Measurements from ENCODE around the gene PPIL6. TPM values are rescaled to one million over a fixed set of nuclear protein-coding genes. Genes with fewer than 3 reads are reported as not detected.
"Not testable (repeated sequence)": the region's sequence is repeated elsewhere in the genome, so short reads cannot be mapped to it uniquely, and the experiment has no call there.

Gene PPIL6
- total RNA-seq, 1 donor from 2014 or later: 0.60 TPM

- DNase-seq (ENCODE audit: low read depth in 2 of 2): no peak
Measured at GRCh38 chr6:109396046-109396718, 44.2 kb downstream of the PPIL6 start.

DNA sequence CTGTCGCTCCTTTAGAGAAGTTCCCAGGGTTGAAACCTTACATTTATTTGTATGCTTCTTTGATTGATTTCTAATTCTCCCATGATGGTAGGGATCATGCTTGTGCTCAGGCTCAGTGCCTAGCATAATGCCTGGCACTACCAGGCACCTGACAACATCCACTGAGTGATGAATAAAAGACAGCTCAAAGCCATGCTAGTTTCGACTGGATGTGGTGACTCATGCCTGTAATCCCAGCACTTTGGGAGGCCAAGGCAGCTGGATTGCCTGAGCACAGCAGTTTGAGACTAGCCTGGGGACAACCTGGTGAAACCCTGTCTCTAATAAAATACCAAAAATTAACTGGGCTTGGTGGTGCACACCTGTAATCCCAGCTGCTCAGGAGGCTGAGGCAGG is 46.5 kb downstream of the PPIL6 start:
- peak in 1 of 2 donors; percentile 34 for DNase-seq (ENCODE audit: low read depth in 2 of 2)

DNA sequence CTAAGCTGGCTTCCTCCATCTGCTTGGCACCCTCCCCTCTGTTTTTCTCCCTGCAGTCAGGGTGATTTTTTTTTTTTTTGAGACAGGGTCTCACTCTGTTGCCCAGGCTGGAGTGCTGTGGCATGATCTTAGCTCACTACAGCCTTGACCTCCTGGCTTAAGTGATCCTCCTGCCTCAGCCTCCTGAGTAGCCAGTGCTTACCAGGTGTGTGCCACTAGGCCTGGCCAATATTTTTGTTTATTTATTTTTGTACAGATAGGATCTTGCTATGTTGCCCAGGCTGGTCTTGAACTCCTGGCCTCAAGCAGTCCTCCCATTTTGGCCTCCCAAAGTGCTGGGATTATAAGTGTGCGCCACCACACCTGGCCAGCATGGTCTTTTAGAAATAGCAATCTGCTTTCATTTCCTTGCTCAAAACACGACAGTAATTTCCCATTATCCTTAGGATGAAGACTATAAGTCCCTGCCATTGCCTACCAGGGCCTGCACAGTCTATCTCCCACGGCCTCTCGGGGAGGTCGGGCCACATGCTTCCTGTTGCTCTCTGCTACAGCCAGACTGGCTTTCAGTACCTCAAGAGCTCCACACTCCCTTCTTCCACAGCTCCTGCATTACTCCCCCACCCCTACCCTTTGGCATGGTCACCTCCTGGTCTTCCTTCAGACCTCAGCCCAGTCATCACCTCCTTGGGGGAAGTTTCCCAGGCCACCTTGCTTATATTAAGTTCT is 47.1 kb downstream of the PPIL6 start:
- DNase-seq (ENCODE audit: low read depth in 2 of 2): peak; percentile 32 to 42

DNA sequence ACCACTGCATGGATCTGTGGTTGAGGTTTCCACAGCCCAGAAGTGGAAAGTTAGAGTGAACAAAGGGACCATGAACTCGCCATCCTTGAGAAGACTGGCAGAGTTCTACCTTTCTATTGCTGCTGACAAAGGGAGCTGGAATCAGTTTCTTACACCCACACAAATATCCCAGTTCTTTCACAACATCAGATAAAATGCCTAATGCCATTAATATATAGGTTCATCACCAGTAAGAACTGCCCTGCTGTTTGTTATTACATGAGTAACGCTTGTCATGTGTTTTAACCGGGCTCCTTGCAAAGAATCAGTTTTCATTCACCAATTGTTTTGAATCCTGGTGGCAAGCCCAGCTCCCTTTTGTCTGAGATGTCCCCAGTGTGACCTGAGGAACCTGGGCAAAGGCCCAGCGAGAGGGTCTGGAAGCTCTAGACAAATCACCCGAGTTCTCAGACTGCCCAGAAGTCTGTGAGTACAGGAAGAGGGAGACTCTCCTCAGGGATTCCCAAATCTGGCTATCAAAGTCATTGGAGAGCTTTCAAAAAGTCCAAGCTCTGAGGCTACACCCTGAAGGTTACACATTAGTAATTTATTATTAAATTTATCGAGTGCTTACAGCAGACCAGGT is 50.7 kb downstream of the PPIL6 start:
- no peak for DNase-seq (ENCODE audit: low read depth in 2 of 2)

- no peak for DNase-seq (ENCODE audit: low read depth in 2 of 2)
Measured at GRCh38 chr6:109388265-109388664, 52.2 kb downstream of the PPIL6 start.

GRCh38 chr6:109383438-109383940 is 56.9 kb downstream of the PPIL6 start:
- no peak for DNase-seq (ENCODE audit: low read depth in 2 of 2)

GRCh38 chr6:109382576-109383437 is 57.6 kb downstream of the PPIL6 start:
- DNase-seq (ENCODE audit: low read depth in 2 of 2): peak; percentile 95

- DNase-seq (ENCODE audit: low read depth in 2 of 2): peak; percentile 95 to 96
Measured at GRCh38 chr6:109381747-109382575, 58.5 kb downstream of the PPIL6 start, which contains the start of gene CD164. Gene CD164 (minus strand): TSS chr6:109382467. CDS start chr6:109382378, 89 bp downstream.

DNA sequence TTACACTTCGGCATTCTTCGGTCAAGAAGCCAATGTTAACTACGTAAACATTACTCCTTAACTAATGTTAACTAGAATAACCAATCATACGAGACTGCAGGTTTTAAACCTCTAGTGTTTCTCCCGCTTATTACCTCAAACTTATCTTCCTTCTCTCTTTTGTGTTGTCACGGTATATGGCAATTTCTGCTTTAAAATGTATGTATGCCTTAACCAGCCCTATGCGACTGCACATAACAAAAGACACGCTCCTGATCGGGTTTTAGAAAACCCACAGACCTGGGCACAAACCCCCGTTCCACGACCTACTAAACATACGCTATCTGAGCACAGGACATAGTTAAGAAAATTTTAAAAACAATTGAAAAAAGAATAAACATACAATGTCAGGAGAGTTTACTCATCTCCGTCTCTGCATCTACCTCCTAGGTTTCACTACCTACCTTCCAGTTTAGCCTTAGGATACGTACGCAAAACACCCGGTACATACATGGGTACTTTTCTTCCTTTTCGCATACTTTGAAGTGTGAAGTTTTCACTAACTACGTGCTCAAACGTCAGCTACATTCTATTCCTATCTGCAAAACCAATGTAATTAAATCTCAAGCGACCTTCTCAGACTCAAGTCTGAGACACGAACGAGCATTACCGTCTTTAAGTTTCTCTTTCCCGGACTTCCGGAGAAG is 59.2 kb downstream of the PPIL6 start:
- DNase-seq (ENCODE audit: low read depth in 2 of 2): peak; percentile 11 to 17

- peak in 1 of 2 donors; percentile 12 for DNase-seq (ENCODE audit: low read depth in 2 of 2)
Measured at GRCh38 chr6:109379711-109380110, 60.7 kb downstream of the PPIL6 start.

- DNase-seq (ENCODE audit: low read depth in 2 of 2): no peak
Measured at GRCh38 chr6:109377717-109378116, 62.7 kb downstream of the PPIL6 start.

- no peak for DNase-seq (ENCODE audit: low read depth in 2 of 2)
Measured at GRCh38 chr6:109374326-109374892, 66.0 kb downstream of the PPIL6 start.

DNA sequence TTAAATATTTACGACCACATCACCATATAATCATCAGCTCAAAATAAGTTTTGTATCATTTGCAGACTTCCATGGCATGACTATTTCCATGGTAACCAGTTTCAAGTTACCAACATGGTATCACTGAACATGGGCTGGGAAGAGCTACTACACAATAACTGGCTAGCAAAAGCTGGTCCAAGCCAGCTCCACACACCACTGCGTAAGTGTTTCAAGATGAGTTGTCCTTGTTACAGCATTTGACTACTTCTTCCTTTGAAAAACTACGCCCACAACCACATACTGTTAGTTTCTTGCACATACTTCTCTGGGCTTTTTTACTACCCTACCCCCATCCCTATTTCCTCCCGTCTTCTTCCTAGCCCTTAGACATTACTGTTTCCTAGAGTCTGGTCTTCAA is 66.7 kb downstream of the PPIL6 start:
- no peak for DNase-seq (ENCODE audit: low read depth in 2 of 2)

- DNase-seq (ENCODE audit: low read depth in 2 of 2): no peak
Measured at GRCh38 chr6:109373331-109373730, 67.1 kb downstream of the PPIL6 start.

DNA sequence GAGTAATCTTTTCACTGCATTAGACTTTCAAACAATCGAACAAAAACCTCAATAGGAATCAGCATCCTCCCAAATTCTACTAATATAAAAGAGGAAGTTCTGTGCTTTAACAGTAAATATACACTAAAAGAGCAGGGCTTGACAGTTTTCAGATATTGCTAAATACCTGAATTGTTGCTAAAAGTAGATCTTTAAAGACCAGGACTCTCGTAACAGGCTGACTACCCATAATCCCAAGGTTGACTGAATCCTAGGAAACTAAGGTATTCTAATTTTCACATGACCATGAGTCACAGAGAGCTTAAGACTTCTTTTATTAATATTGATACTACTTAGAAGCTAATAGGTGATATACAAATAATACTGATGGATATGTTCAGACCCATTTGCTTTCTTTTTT is 68.3 kb downstream of the PPIL6 start:
- DNase-seq (ENCODE audit: low read depth in 2 of 2): peak in 1 of 2 donors; percentile 4

DNA sequence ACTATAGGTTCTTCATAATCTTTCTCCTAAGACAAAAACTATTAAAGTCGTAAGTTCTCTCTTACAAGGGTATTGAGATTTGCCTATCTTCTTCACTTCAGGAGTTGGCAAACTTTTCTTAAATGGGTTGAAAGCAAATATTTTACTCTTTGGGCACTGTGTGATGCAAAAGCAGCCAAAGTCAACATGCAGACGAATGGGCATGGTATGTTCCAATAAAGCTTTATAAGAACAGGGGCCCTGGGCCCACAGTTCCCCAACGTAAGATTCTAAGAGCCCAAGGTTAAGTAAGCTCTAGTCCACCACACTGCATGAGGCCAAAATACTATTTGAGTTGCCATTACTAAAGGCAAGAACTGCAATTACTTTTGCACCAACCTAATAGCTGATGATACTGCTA is 69.6 kb downstream of the PPIL6 start:
- no peak for DNase-seq (ENCODE audit: low read depth in 2 of 2)

DNA sequence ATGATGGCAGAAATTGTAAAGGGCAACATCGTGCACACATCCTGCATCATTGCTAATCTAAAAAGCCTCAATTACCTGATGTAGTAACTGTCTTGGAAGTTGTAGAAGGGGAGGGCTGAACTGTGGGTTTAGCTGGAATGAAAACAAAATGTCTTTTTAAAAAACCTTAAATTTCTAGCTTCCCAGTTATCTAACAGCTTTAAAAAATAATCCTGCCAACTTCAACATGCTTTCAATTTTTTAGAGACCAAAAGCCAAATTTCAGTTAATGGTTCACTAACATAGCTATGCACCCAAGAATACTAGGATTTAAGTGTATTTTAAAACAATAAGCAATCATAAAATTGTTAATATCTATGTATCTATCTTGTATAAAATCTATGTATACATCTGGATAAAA is 70.1 kb downstream of the PPIL6 start:
- DNase-seq (ENCODE audit: low read depth in 2 of 2): no peak

DNA sequence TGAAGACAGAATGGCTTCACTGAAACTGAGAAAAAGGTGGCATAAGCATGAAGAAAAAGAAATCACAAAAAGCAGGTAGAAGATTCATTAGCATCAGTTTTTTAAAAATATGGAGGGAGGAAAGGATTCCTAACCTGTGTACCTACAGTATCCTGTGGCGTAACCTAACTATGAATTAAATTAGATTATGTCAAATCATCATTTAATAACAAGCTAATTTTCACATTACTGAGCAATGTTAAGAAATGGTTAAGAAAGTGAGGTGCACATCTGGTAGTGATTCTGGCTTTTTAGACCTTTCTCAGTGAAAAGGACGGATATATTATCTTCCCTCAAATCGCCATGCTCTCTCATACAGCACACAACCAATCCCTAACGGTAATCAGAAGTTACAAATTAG is 70.7 kb downstream of the PPIL6 start:
- DNase-seq (ENCODE audit: low read depth in 2 of 2): no peak

- DNase-seq (ENCODE audit: low read depth in 2 of 2): not testable (repeated sequence)
Measured at GRCh38 chr6:109364382-109365078, 75.9 kb downstream of the PPIL6 start.

All from lung microvascular endothelial cell (primary cell).